ENCODE measurements around the gene PSMD8. TPM values are rescaled to one million over a fixed set of nuclear protein-coding genes. Genes with fewer than 3 reads are reported as not detected.

Gene PSMD8
- total RNA-seq, 4 donors from 2014 or later = 190 to 303 (median 296) TPM

GRCh38 chr19:38367041-38367440 lies 7.3 kb upstream of the PSMD8 start:
- Histone ChIP-seq H3K4me3 (no peak overlapping the region), H3K27me3 (no peaks in the 10 kb centered on the region), H3K9me3 (no peaks in the 10 kb centered on the region), H3K27ac (no peak overlapping the region), H3K36me3 (no peaks in the 10 kb centered on the region), H3K4me1 (peaks cover 12% of the 10 kb centered on the region)
- WGBS = 83% methylated on average over 12 of the region's 12 CpGs
- TF ChIP-seq POLR2AphosphoS5 (IDR thresholded peaks at IDR 0.05) = no peak
- no peak for TF ChIP-seq EP300 (IDR thresholded peaks at IDR 0.05)
- no peak for TF ChIP-seq POLR2A (IDR thresholded peaks at IDR 0.05)
- no peak for TF ChIP-seq CTCF (IDR thresholded peaks at IDR 0.05)
- DNase-seq (ENCODE audit: low spot score in 2 of 2) = no peak

GRCh38 chr19:38369584-38369983 lies 4.8 kb upstream of the PSMD8 start:
- H3K27ac ChIP-seq = no peak overlapping the region
- no peaks in the 10 kb centered on the region for H3K9me3 ChIP-seq
- 80% methylated on average over 2 of the region's 2 CpGs for WGBS
- TF ChIP-seq POLR2A (IDR thresholded peaks at IDR 0.05) = no peak
- no peak for TF ChIP-seq CTCF (IDR thresholded peaks at IDR 0.05)
- no peak for TF ChIP-seq EP300 (IDR thresholded peaks at IDR 0.05)
- no peak for TF ChIP-seq POLR2AphosphoS5 (IDR thresholded peaks at IDR 0.05)
- peaks cover 4% of the 10 kb centered on the region for H3K4me1 ChIP-seq
- DNase-seq (ENCODE audit: low spot score in 2 of 2) = no peak
- H3K4me3 ChIP-seq = no peak overlapping the region
- H3K36me3 ChIP-seq = no peaks in the 10 kb centered on the region
- no peaks in the 10 kb centered on the region for H3K27me3 ChIP-seq

- TF ChIP-seq EP300 (IDR thresholded peaks at IDR 0.05) (no peak), CTCF (IDR thresholded peaks at IDR 0.05) (no peak), POLR2AphosphoS5 (IDR thresholded peaks at IDR 0.05) (no peak), POLR2A (IDR thresholded peaks at IDR 0.05) (no peak)
- no peak overlapping the region for H3K27ac ChIP-seq
- 74% methylated on average over 12 of the region's 12 CpGs for WGBS
- H3K4me3 ChIP-seq = no peak overlapping the region
- H3K27me3 ChIP-seq = no peaks in the 10 kb centered on the region
- H3K4me1 ChIP-seq = peaks cover 6% of the 10 kb centered on the region
- DNase-seq (ENCODE audit: low spot score in 2 of 2) = no peak
- H3K36me3 ChIP-seq = no peaks in the 10 kb centered on the region
- no peaks in the 10 kb centered on the region for H3K9me3 ChIP-seq
Observed at GRCh38 chr19:38370299-38370698, 4.1 kb upstream of the PSMD8 start.

GRCh38 chr19:38371081-38371480 lies 3.3 kb upstream of the PSMD8 start:
- H3K36me3 ChIP-seq = no peaks in the 10 kb centered on the region
- H3K27me3 ChIP-seq = no peaks in the 10 kb centered on the region
- H3K9me3 ChIP-seq = no peaks in the 10 kb centered on the region
- 82% methylated on average over 6 of the region's 6 CpGs for WGBS
- DNase-seq (ENCODE audit: low spot score in 2 of 2) = no peak
- no peak for TF ChIP-seq POLR2A (IDR thresholded peaks at IDR 0.05)
- no peak for TF ChIP-seq CTCF (IDR thresholded peaks at IDR 0.05)
- no peak for TF ChIP-seq POLR2AphosphoS5 (IDR thresholded peaks at IDR 0.05)
- TF ChIP-seq EP300 (IDR thresholded peaks at IDR 0.05) = no peak
- no peak overlapping the region for H3K4me3 ChIP-seq
- H3K4me1 ChIP-seq = peaks cover 14% of the 10 kb centered on the region
- no peak overlapping the region for H3K27ac ChIP-seq

GRCh38 chr19:38373907-38374331 lies 452 bp upstream of the PSMD8 start:
- Histone ChIP-seq H3K27ac (peak overlapping the region; percentile 91), H3K36me3 (peaks cover 19% of the 10 kb centered on the region), H3K4me3 (peak overlapping the region; percentile 80), H3K4me1 (peaks cover 30% of the 10 kb centered on the region), H3K27me3 (no peaks in the 10 kb centered on the region), H3K9me3 (no peaks in the 10 kb centered on the region)
- WGBS = 66% methylated on average over 6 of the region's 6 CpGs
- TF ChIP-seq POLR2AphosphoS5 (IDR thresholded peaks at IDR 0.05) (no peak), POLR2A (IDR thresholded peaks at IDR 0.05) (no peak), EP300 (IDR thresholded peaks at IDR 0.05) (no peak), CTCF (IDR thresholded peaks at IDR 0.05) (no peak)
- no peak for DNase-seq (ENCODE audit: low spot score in 2 of 2)
